Fibroblast of the aortic adventitia (primary cell): ENCODE measurements around the gene DGKG. TPM values are rescaled to one million over a fixed set of nuclear protein-coding genes. Genes with fewer than 3 reads are reported as not detected.

ENCODE experiments used
- DNase-seq: peaks from one replicate; pipeline ENCODE4 v3.0.0-alpha.2; 2010; ENCODE audit warnings: low read depth
- H3K4me3 ChIP-seq: 2 replicates; pipeline ENCODE4 v1.5.1; 2011; ENCODE audit warnings: low read depth, mild to moderate bottlenecking, control low read depth, low read length, moderate library complexity
- CTCF ChIP-seq: IDR thresholded peaks from 2 replicates; pipeline ENCODE4 v1.5.1; 2011; ENCODE audit warnings: mild to moderate bottlenecking, low read length, control low read depth, inconsistent platforms; ENCODE audit not compliant: insufficient read depth
- total RNA-seq: library from RNA; depleted of rRNA; stranded (reverse); fragments of >200 nt; gene quantifications from 2 replicates; pipeline ENCODE4 v1.2.3, GENCODE V29; 2012; ENCODE audit warnings: low replicate concordance

Gene DGKG
- total RNA-seq, 1 donor: 0.27 TPM

GRCh38 chr3:186275436-186275835, 86.6 kb downstream of the DGKG start:
- no peak overlapping the region for H3K4me3 ChIP-seq
- TF ChIP-seq CTCF: no peak
- DNase-seq: no peak

- H3K4me3 ChIP-seq: no peak overlapping the region
- DNase-seq: no peak
- no peak for TF ChIP-seq CTCF
Observed at GRCh38 chr3:186273586-186273985, 88.4 kb downstream of the DGKG start.

GRCh38 chr3:186270701-186271100, 91.3 kb downstream of the DGKG start:
- TF ChIP-seq CTCF: no peak

GRCh38 chr3:186268616-186269448, 93.2 kb downstream of the DGKG start:
- H3K4me3 ChIP-seq: no peak overlapping the region
- DNase-seq: no peak
- TF ChIP-seq CTCF: peak; percentile 40

More at GRCh38 chr3:186270701-186271100, 91.3 kb downstream of the DGKG start:
- H3K4me3 ChIP-seq: no peak overlapping the region
- no peak for DNase-seq

GRCh38 chr3:186267758-186268157, 94.3 kb downstream of the DGKG start:
- TF ChIP-seq CTCF: no peak
- no peak overlapping the region for H3K4me3 ChIP-seq
- DNase-seq: no peak

- no peak overlapping the region for H3K4me3 ChIP-seq
- no peak for TF ChIP-seq CTCF
- DNase-seq: no peak
Observed at GRCh38 chr3:186264608-186265400, 97.2 kb downstream of the DGKG start.
